Loucy (cell line): ENCODE data around the gene SLC33A1.

Experiments used
- CTCF ChIP-seq: fragments of 200-600 bp; sonication (generic); conservative IDR thresholded peaks from 2 replicates; pipeline ENCODE4 v1.5.1; 2014; ENCODE audit warnings: mild to moderate bottlenecking, antibody characterized with exemption, low read length
- EZH2phosphoT487 ChIP-seq: fragments of 200-600 bp; IDR thresholded peaks from 2 replicates; pipeline ENCODE4 v1.6.1; 2018; ENCODE audit warnings: antibody characterized with exemption, mild to moderate bottlenecking, moderate library complexity, borderline replicate concordance

- no peak for TF ChIP-seq CTCF
- TF ChIP-seq EZH2phosphoT487 = no peak
Observed at GRCh38 chr3:155843569-155843968, 10.7 kb downstream of the SLC33A1 start.
